ENCODE results near the gene GPAM.
"Not testable (repeated sequence)": the region's sequence is repeated elsewhere in the genome, so short reads cannot be mapped to it uniquely, and the experiment has no call there.

GPAM gene

GRCh38 chr10:112213098-112213823 lies 29.7 kb upstream of the GPAM start:
- no peaks in the 10 kb centered on the region for H3K36me3 ChIP-seq (ENCODE audit: control insufficient read depth, insufficient read depth, low read length)
- no peak overlapping the region for H3K9ac ChIP-seq (ENCODE audit: low read length)
- no peak overlapping the region for H3K27ac ChIP-seq (ENCODE audit: low read depth, low read length)
- peaks cover 2% of the 10 kb centered on the region for H3K4me1 ChIP-seq (ENCODE audit: control insufficient read depth, insufficient read depth, low read length)
- H3K27me3 ChIP-seq (ENCODE audit: control insufficient read depth, insufficient read depth, low read length) = no peaks in the 10 kb centered on the region
- no peak overlapping the region for H3K4me3 ChIP-seq (ENCODE audit: low read length)

- H3K27ac ChIP-seq (ENCODE audit: low read depth, low read length) = no peak overlapping the region
- peaks cover 2% of the 10 kb centered on the region for H3K4me1 ChIP-seq (ENCODE audit: control insufficient read depth, insufficient read depth, low read length)
- H3K9ac ChIP-seq (ENCODE audit: low read length) = no peak overlapping the region
- H3K27me3 ChIP-seq (ENCODE audit: control insufficient read depth, insufficient read depth, low read length) = no peaks in the 10 kb centered on the region
- H3K36me3 ChIP-seq (ENCODE audit: control insufficient read depth, insufficient read depth, low read length) = no peaks in the 10 kb centered on the region
- no peak overlapping the region for H3K4me3 ChIP-seq (ENCODE audit: low read length)
Measured at GRCh38 chr10:112210666-112211065, 27.1 kb upstream of the GPAM start.

- Histone ChIP-seq H3K36me3 (ENCODE audit: control insufficient read depth, insufficient read depth, low read length) (no peaks in the 10 kb centered on the region), H3K27ac (ENCODE audit: low read depth, low read length) (no peak overlapping the region), H3K9ac (ENCODE audit: low read length) (no peak overlapping the region), H3K27me3 (ENCODE audit: control insufficient read depth, insufficient read depth, low read length) (no peaks in the 10 kb centered on the region), H3K4me1 (ENCODE audit: control insufficient read depth, insufficient read depth, low read length) (peaks cover 2% of the 10 kb centered on the region), H3K4me3 (ENCODE audit: low read length) (no peak overlapping the region)
Measured at GRCh38 chr10:112209684-112210131, 26.1 kb upstream of the GPAM start.

- no peaks in the 10 kb centered on the region for H3K27me3 ChIP-seq (ENCODE audit: control insufficient read depth, insufficient read depth, low read length)
- H3K27ac ChIP-seq (ENCODE audit: low read depth, low read length) = no peak overlapping the region
- peaks cover 2% of the 10 kb centered on the region for H3K4me1 ChIP-seq (ENCODE audit: control insufficient read depth, insufficient read depth, low read length)
- H3K36me3 ChIP-seq (ENCODE audit: control insufficient read depth, insufficient read depth, low read length) = no peaks in the 10 kb centered on the region
- H3K4me3 ChIP-seq (ENCODE audit: low read length) = no peak overlapping the region
- no peak overlapping the region for H3K9ac ChIP-seq (ENCODE audit: low read length)
Measured at GRCh38 chr10:112208997-112209396, 25.4 kb upstream of the GPAM start.

GRCh38 chr10:112208292-112208691 lies 24.7 kb upstream of the GPAM start:
- no peaks in the 10 kb centered on the region for H3K27me3 ChIP-seq (ENCODE audit: control insufficient read depth, insufficient read depth, low read length)
- no peak overlapping the region for H3K27ac ChIP-seq (ENCODE audit: low read depth, low read length)
- H3K36me3 ChIP-seq (ENCODE audit: control insufficient read depth, insufficient read depth, low read length) = no peaks in the 10 kb centered on the region
- no peak overlapping the region for H3K4me3 ChIP-seq (ENCODE audit: low read length)
- no peak overlapping the region for H3K9ac ChIP-seq (ENCODE audit: low read length)
- peaks cover 2% of the 10 kb centered on the region for H3K4me1 ChIP-seq (ENCODE audit: control insufficient read depth, insufficient read depth, low read length)

GRCh38 chr10:112203328-112204076 lies 19.9 kb upstream of the GPAM start:
- no peaks in the 10 kb centered on the region for H3K36me3 ChIP-seq (ENCODE audit: control insufficient read depth, insufficient read depth, low read length)
- no peak overlapping the region for H3K4me3 ChIP-seq (ENCODE audit: low read length)
- no peak overlapping the region for H3K9ac ChIP-seq (ENCODE audit: low read length)
- H3K27me3 ChIP-seq (ENCODE audit: control insufficient read depth, insufficient read depth, low read length) = no peaks in the 10 kb centered on the region
- H3K4me1 ChIP-seq (ENCODE audit: control insufficient read depth, insufficient read depth, low read length) = no peaks in the 10 kb centered on the region
- no peak overlapping the region for H3K27ac ChIP-seq (ENCODE audit: low read depth, low read length)

GRCh38 chr10:112202561-112203241 lies 19.1 kb upstream of the GPAM start:
- Histone ChIP-seq H3K4me3 (ENCODE audit: low read length) (no peak overlapping the region), H3K9ac (ENCODE audit: low read length) (no peak overlapping the region), H3K27ac (ENCODE audit: low read depth, low read length) (no peak overlapping the region), H3K4me1 (ENCODE audit: control insufficient read depth, insufficient read depth, low read length) (no peaks in the 10 kb centered on the region), H3K27me3 (ENCODE audit: control insufficient read depth, insufficient read depth, low read length) (no peaks in the 10 kb centered on the region), H3K36me3 (ENCODE audit: control insufficient read depth, insufficient read depth, low read length) (no peaks in the 10 kb centered on the region)

GRCh38 chr10:112202076-112202475 lies 18.5 kb upstream of the GPAM start:
- Histone ChIP-seq H3K27ac (ENCODE audit: low read depth, low read length) (no peak overlapping the region), H3K36me3 (ENCODE audit: control insufficient read depth, insufficient read depth, low read length) (no peaks in the 10 kb centered on the region), H3K4me3 (ENCODE audit: low read length) (no peak overlapping the region), H3K9ac (ENCODE audit: low read length) (no peak overlapping the region), H3K27me3 (ENCODE audit: control insufficient read depth, insufficient read depth, low read length) (no peaks in the 10 kb centered on the region), H3K4me1 (ENCODE audit: control insufficient read depth, insufficient read depth, low read length) (no peaks in the 10 kb centered on the region)

- Histone ChIP-seq H3K4me3 (ENCODE audit: low read length) (no peak overlapping the region), H3K36me3 (ENCODE audit: control insufficient read depth, insufficient read depth, low read length) (no peaks in the 10 kb centered on the region), H3K27me3 (ENCODE audit: control insufficient read depth, insufficient read depth, low read length) (no peaks in the 10 kb centered on the region), H3K27ac (ENCODE audit: low read depth, low read length) (no peak overlapping the region), H3K9ac (ENCODE audit: low read length) (no peak overlapping the region), H3K4me1 (ENCODE audit: control insufficient read depth, insufficient read depth, low read length) (no peaks in the 10 kb centered on the region)
Measured at GRCh38 chr10:112201334-112201733, 17.8 kb upstream of the GPAM start.

GRCh38 chr10:112200259-112200658 lies 16.7 kb upstream of the GPAM start:
- not testable (repeated sequence) for H3K27me3 ChIP-seq (ENCODE audit: control insufficient read depth, insufficient read depth, low read length); H3K4me3 ChIP-seq (ENCODE audit: low read length); H3K9ac ChIP-seq (ENCODE audit: low read length); H3K36me3 ChIP-seq (ENCODE audit: control insufficient read depth, insufficient read depth, low read length); H3K27ac ChIP-seq (ENCODE audit: low read depth, low read length); H3K4me1 ChIP-seq (ENCODE audit: control insufficient read depth, insufficient read depth, low read length)

- H3K4me1 ChIP-seq (ENCODE audit: control insufficient read depth, insufficient read depth, low read length); H3K36me3 ChIP-seq (ENCODE audit: control insufficient read depth, insufficient read depth, low read length); H3K9ac ChIP-seq (ENCODE audit: low read length); H3K4me3 ChIP-seq (ENCODE audit: low read length); H3K27me3 ChIP-seq (ENCODE audit: control insufficient read depth, insufficient read depth, low read length); H3K27ac ChIP-seq (ENCODE audit: low read depth, low read length): not testable (repeated sequence)
Measured at GRCh38 chr10:112197662-112198061, 14.1 kb upstream of the GPAM start.

GRCh38 chr10:112195224-112195623 lies 11.7 kb upstream of the GPAM start:
- Histone ChIP-seq H3K4me1 (ENCODE audit: control insufficient read depth, insufficient read depth, low read length) (no peaks in the 10 kb centered on the region), H3K27me3 (ENCODE audit: control insufficient read depth, insufficient read depth, low read length) (no peaks in the 10 kb centered on the region), H3K9ac (ENCODE audit: low read length) (no peak overlapping the region), H3K4me3 (ENCODE audit: low read length) (no peak overlapping the region), H3K36me3 (ENCODE audit: control insufficient read depth, insufficient read depth, low read length) (no peaks in the 10 kb centered on the region), H3K27ac (ENCODE audit: low read depth, low read length) (no peak overlapping the region)

Measured in rectal smooth muscle tissue (tissue), 1 donor.